DND-41 (cell line): ENCODE results near the gene BMPR2.
"Not testable (repeated sequence)": the region's sequence is repeated elsewhere in the genome, so short reads cannot be mapped to it uniquely, and the experiment has no call there.

Source experiments
- ATAC-seq: fragments of 200-7000 bp; cut with Tn5 transposase; 3 replicates; pipeline ENCODE4 v1.9.1; 2021; ENCODE audit warnings: low read depth; ENCODE audit not compliant: insufficient read depth
- DNase-seq: peaks from one replicate; pipeline ENCODE4 v3.0.0-alpha.2; 2020
- H2AFZ ChIP-seq: 2 replicates; pipeline ENCODE4 v1.6.0; 2012; ENCODE audit warnings: low read depth, low read length
- H3K27ac ChIP-seq: 2 replicates; pipeline ENCODE4 v1.5.1; 2012; ENCODE audit warnings: low read length, inconsistent platforms
- H3K27me3 ChIP-seq: fragments of 200-600 bp; sonication (generic); 2 replicates; pipeline ENCODE4 v1.6.0; 2012; ENCODE audit warnings: low read length, mild to moderate bottlenecking, inconsistent platforms; ENCODE audit not compliant: insufficient read depth, poor library complexity
- H3K36me3 ChIP-seq: 2 replicates; pipeline ENCODE4 v1.5.1; 2012; ENCODE audit warnings: low read length, inconsistent platforms; ENCODE audit not compliant: insufficient read depth
- H3K4me1 ChIP-seq: 2 replicates; pipeline ENCODE4 v1.5.1; 2012; ENCODE audit warnings: mild to moderate bottlenecking, low read length; ENCODE audit not compliant: insufficient read depth
- H3K4me2 ChIP-seq: 2 replicates; pipeline ENCODE4 v1.6.0; 2012; ENCODE audit warnings: mild to moderate bottlenecking, moderate library complexity, low read length, inconsistent platforms; ENCODE audit not compliant: insufficient read depth
- H3K4me3 ChIP-seq, 2 experiments: fragments of 200-600 bp in 1 of 2; shearing (Covaris generic) in 1 of 2; 2 replicates each; pipeline ENCODE4 v1.5.1; 2012 to 2016; ENCODE audit warnings: inconsistent platforms in 2 of 2, low read length in 2 of 2, mild to moderate bottlenecking in 2 of 2, low read depth in 1 of 2, moderate library complexity in 1 of 2
- H3K79me2 ChIP-seq: 2 replicates; pipeline ENCODE4 v1.6.0; 2012; ENCODE audit warnings: low read length, inconsistent platforms; ENCODE audit not compliant: insufficient read depth
- H3K9ac ChIP-seq: 2 replicates; pipeline ENCODE4 v1.6.0; 2012; ENCODE audit warnings: low read depth, mild to moderate bottlenecking, inconsistent platforms, low read length, moderate library complexity
- H3K9me3 ChIP-seq: 2 replicates; pipeline ENCODE4 v1.5.1; 2012; ENCODE audit warnings: low read length, moderate library complexity, mild to moderate bottlenecking, inconsistent platforms; ENCODE audit not compliant: insufficient read depth, severe bottlenecking
- H4K20me1 ChIP-seq: 2 replicates; pipeline ENCODE4 v1.6.0; 2012; ENCODE audit warnings: low read length; ENCODE audit not compliant: insufficient read depth
- EZH2 ChIP-seq: IDR thresholded peaks from 3 replicates; pipeline ENCODE4 v1.6.1; 2012; ENCODE audit warnings: borderline replicate concordance, low read depth, mild to moderate bottlenecking, moderate library complexity, low read length, inconsistent platforms; ENCODE audit not compliant: severe bottlenecking
- TF ChIP-seq, protein P1 (sequence below): IDR thresholded peaks from 2 replicates; pipeline ENCODE4 v1.5.1; 2012; ENCODE audit warnings: borderline replicate concordance, low read length, moderate library complexity, mild to moderate bottlenecking; ENCODE audit not compliant: poor library complexity, severe bottlenecking; ENCODE audit errors: extremely low read depth

BMPR2 gene

GRCh38 chr2:202564226-202564625 lies 188.1 kb downstream of the BMPR2 start:
- Histone ChIP-seq H3K9me3 (no peaks in the 10 kb centered on the region), H3K4me1 (no peaks in the 10 kb centered on the region), H3K36me3 (no peaks in the 10 kb centered on the region), H3K27ac (no peak overlapping the region), H3K79me2 (no peaks in the 10 kb centered on the region), H3K4me2 (no peak overlapping the region), H3K4me3 (no peak overlapping the region), H3K27me3 (no peaks in the 10 kb centered on the region), H4K20me1 (no peaks in the 10 kb centered on the region), H2AFZ (no peak overlapping the region), H3K9ac (no peak overlapping the region)
- TF ChIP-seq EZH2 = no peak
- TF ChIP-seq, protein P1, sequence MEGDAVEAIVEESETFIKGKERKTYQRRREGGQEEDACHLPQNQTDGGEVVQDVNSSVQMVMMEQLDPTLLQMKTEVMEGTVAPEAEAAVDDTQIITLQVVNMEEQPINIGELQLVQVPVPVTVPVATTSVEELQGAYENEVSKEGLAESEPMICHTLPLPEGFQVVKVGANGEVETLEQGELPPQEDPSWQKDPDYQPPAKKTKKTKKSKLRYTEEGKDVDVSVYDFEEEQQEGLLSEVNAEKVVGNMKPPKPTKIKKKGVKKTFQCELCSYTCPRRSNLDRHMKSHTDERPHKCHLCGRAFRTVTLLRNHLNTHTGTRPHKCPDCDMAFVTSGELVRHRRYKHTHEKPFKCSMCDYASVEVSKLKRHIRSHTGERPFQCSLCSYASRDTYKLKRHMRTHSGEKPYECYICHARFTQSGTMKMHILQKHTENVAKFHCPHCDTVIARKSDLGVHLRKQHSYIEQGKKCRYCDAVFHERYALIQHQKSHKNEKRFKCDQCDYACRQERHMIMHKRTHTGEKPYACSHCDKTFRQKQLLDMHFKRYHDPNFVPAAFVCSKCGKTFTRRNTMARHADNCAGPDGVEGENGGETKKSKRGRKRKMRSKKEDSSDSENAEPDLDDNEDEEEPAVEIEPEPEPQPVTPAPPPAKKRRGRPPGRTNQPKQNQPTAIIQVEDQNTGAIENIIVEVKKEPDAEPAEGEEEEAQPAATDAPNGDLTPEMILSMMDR = no peak
- ATAC-seq = no peak
- no peak for DNase-seq

GRCh38 chr2:202566286-202566685 lies 190.2 kb downstream of the BMPR2 start:
- no peak for ATAC-seq

GRCh38 chr2:202574541-202574940 lies 198.4 kb downstream of the BMPR2 start:
- TF ChIP-seq, protein P1 = no peak
- no peak for TF ChIP-seq EZH2
- H3K4me3 ChIP-seq = no peak overlapping the region
- no peaks in the 10 kb centered on the region for H4K20me1 ChIP-seq
- no peaks in the 10 kb centered on the region for H3K4me1 ChIP-seq
- no peak overlapping the region for H3K27ac ChIP-seq
- H2AFZ ChIP-seq = no peak overlapping the region
- H3K27me3 ChIP-seq = no peaks in the 10 kb centered on the region
- H3K9me3 ChIP-seq = no peaks in the 10 kb centered on the region
- ATAC-seq = no peak
- no peak overlapping the region for H3K4me2 ChIP-seq
- no peaks in the 10 kb centered on the region for H3K79me2 ChIP-seq
- no peak for DNase-seq
- H3K9ac ChIP-seq = no peak overlapping the region
- H3K36me3 ChIP-seq = no peaks in the 10 kb centered on the region

More at GRCh38 chr2:202566286-202566685, 190.2 kb downstream of the BMPR2 start:
- no peaks in the 10 kb centered on the region for H3K27me3 ChIP-seq
- H3K27ac ChIP-seq = no peak overlapping the region
- TF ChIP-seq, protein P1 = no peak
- TF ChIP-seq EZH2 = no peak
- H4K20me1 ChIP-seq = no peaks in the 10 kb centered on the region
- no peak overlapping the region for H3K4me3 ChIP-seq
- H3K4me1 ChIP-seq = no peaks in the 10 kb centered on the region
- no peak overlapping the region for H3K4me2 ChIP-seq
- H3K36me3 ChIP-seq = no peaks in the 10 kb centered on the region
- no peak overlapping the region for H2AFZ ChIP-seq
- H3K9me3 ChIP-seq = no peaks in the 10 kb centered on the region
- DNase-seq = no peak
- H3K9ac ChIP-seq = no peak overlapping the region
- no peaks in the 10 kb centered on the region for H3K79me2 ChIP-seq

- not testable (repeated sequence) for H3K9ac ChIP-seq, H3K79me2 ChIP-seq, H3K36me3 ChIP-seq, H3K27me3 ChIP-seq, H4K20me1 ChIP-seq, H3K4me2 ChIP-seq, H3K4me3 ChIP-seq, ATAC-seq, H3K9me3 ChIP-seq, H2AFZ ChIP-seq, DNase-seq, H3K4me1 ChIP-seq, H3K27ac ChIP-seq
These were observed 199.1 kb downstream of the BMPR2 start for GRCh38 chr2:202575194-202575593.
